Choroid plexus epithelial cell (primary cell): ENCODE data around the gene ITPRID2.

Source experiments
- DNase-seq: peaks from one replicate; pipeline ENCODE4 v3.0.0-alpha.2; 2010; ENCODE audit warnings: low read depth
- H3K4me3 ChIP-seq: 2 replicates; pipeline ENCODE4 v1.5.1; 2011; ENCODE audit warnings: low read depth, mild to moderate bottlenecking, control low read depth, low read length, moderate library complexity
- CTCF ChIP-seq: conservative IDR thresholded peaks from 2 replicates; pipeline ENCODE4 v1.5.1; 2011; ENCODE audit warnings: low read depth, mild to moderate bottlenecking, control low read depth, inconsistent platforms, low read length, moderate library complexity

ITPRID2 gene

GRCh38 chr2:181891258-181891965 lies at the start of gene ITPRID2:
Gene ITPRID2 (plus strand): TSS chr2:181891730. CDS start chr2:181892067, 337 bp downstream.
- peak; percentile 94 for DNase-seq
- H3K4me3 ChIP-seq, result peak within 1 kb of the TSS; percentile 91
- TF ChIP-seq CTCF, result no peak

DNA sequence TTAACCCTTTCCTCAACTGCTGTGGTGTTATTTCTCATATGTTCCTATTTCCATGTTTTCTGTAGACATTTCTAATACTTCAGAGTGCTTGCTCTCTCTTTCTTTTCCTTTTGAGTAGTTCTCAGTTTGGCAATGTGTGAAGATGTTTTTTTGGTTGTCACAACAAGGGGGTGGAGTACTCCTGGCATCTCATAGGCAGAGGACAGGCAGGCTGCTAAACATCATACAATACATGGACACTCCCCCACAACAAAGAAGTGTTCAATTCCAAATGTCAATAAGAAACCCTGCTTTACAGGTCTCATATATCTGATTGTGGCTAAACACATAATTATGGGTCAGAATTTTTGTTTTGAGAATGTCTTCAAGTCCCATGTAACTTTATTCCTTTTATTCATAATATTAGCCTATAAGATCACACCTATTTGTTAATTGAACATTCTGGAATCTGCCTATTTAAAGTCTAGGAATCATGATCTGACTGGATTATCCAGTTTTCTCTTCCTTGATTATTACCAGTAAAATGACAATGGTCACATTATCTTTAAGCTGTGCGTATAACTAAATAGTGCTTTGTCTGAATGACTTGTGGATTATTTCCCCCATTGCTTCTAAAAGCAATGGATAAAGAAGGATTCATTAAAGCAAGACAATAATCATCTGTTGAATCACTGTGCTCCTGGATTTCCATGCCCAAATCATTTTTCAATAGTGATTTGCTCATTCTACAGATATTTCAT lies 46.8 kb upstream of the ITPRID2 start:
- TF ChIP-seq CTCF, result no peak
- H3K4me3 ChIP-seq, result no peak overlapping the region
- DNase-seq, result no peak

DNA sequence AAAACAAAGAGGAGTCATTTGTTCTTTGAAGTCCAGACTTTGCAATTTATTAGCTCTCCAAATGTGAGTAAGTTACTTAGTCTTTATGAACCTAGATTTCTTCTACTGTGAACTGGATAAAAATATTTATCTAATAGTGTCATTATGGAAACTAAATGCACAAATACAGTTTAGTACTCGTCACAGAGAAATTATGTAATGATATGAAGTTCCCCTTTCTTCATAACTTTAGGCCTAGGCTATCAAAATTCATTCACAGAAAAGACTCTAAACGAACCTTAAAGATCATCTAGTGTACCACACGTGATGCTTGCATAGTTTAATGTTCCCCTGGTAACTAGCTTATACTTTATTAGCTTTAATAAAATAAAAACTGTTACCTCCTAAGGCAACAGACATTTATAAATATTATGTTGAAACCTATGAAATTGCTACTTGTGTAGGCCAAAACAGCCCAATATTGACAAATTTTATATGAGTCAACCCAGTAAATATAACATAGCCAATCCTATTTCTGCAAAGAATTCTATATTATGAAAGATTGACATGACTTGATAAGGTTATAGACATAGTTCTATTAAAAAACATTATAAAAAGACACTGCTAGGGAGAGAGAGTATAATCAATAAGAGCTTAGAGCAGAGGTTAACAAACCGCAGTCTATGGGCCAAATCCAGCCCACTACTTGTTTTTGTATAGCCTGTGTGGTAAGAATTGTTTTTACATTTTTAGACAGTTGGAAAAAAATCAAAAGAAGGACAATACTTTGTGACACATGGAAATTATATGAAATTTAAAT lies 44.9 kb upstream of the ITPRID2 start:
- no peak overlapping the region for H3K4me3 ChIP-seq
- TF ChIP-seq CTCF, result no peak
- DNase-seq, result no peak

GRCh38 chr2:181847198-181847556 lies 44.4 kb upstream of the ITPRID2 start:
- no peak overlapping the region for H3K4me3 ChIP-seq
- TF ChIP-seq CTCF, result no peak

GRCh38 chr2:181847702-181848101 lies 43.8 kb upstream of the ITPRID2 start:
- no peak for TF ChIP-seq CTCF
- no peak for DNase-seq
- H3K4me3 ChIP-seq, result no peak overlapping the region

More at GRCh38 chr2:181847198-181847556, 44.4 kb upstream of the ITPRID2 start:
- DNase-seq, result no peak

DNA sequence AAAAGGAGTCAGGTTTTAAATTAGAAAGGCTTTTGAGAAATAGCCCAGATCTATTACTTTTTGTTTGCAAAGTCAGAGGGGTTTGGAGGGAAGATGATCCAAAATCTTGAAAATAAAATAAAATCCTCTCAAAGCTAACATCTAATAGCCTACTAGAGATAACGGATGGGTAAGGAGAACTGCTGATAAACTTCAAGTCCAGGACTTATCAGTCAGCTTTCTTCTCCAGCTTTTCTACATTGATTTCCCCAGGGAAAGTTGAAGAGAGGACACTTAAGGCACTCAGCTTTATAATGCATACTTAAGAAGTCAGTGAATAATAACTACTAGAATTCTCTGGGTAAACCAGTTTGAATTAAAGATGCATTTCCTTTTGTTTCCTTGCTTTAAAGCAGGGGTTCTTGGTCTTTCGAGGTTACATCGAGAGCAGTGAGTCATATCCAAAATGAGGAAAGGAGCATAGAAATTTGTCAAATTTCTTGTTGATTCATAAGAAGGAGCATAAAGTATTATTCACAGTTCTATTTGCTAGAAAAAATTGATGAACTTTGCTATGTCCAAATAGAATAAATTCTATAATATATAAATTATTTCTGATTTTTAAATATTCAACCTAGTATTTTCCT lies 43.2 kb upstream of the ITPRID2 start:
- no peak overlapping the region for H3K4me3 ChIP-seq
- DNase-seq, result no peak
- TF ChIP-seq CTCF, result no peak
